HG02798 (cell line): ENCODE results near the gene SLAMF8.

Experiments
- ATAC-seq: cut with Tn5 transposase; IDR thresholded peaks from one replicate; pipeline ENCODE4 v1.9.1; 2021; ENCODE audit warnings: mild to moderate bottlenecking; ENCODE audit not compliant: unreplicated experiment, poor library complexity

Gene SLAMF8

DNA sequence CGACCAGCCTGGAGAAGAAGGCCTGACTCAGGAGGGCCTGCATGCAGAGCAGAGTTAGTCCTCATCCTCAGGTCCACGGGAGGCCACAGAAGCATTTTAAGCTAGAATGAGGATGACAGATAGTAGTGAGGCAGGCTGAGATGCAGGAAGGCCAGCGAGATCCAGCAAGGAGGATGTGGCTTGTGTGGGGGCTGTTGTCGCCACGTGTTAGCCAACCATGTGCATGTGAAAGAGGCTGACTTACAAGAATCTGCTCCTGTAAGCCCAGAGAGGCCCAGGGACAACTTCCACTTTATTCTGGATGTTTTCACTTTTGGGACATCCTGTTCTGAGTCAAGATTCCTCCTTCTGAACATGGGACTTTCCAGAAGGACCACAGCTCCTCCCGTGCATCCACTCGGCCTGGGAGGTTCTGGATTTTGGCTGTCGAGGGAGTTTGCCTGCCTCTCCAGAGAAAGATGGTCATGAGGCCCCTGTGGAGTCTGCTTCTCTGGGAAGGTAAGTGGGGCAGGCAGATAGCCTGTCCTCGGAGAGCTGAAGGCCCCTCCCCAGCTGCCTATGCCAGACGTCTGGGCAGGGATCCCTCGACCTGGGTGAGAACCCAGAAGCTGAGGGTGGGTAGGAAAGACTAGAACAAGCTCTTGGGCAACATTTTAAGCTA, at the start of gene SLAMF8:
SLAMF8 (plus strand) TSS at position 433 of the 661 bp plus-strand sequence; CDS start at position 459, 26 bp downstream.
- peak; percentile 38 for ATAC-seq

DNA sequence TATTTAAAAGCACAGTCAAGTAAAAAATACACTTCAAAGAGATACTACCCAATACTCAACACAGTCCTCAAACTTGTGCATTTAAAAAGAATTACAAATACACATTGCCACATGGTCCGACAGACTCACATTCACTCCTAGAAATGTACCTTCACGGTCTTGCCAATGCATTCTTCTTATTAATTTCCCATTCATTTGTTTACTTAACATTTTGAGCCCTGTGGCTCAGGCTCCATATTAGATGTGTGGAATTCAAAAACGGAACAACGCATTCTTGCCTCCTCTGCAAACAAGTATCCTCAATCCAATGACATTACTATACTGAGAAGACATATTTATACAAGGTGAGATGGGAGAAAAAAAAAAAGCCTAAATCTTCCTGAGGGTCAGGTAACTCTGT, 48.4 kb upstream of the SLAMF8 start:
- ATAC-seq = no peak

DNA sequence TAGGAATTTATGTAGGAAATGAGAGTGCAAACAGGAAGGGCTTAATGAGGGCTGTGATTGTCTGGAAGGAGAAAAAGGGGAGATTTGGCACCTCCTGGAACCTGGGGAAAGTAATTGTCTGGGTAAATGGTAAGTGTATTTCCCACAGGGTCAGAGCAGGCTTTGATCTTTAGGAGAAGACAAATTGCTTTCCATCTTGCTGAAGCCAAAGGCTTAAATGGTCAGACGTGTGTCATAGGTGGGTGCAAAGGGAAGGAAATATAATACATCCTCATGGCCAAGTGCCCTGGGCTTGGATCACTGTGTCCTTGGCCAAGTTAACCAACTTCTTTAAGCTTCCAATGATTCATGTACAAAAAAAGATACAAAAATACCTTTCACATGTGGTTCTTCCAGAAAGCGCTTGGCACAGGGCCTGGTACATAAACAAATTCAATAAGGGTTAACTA, 47.2 kb upstream of the SLAMF8 start:
- no peak for ATAC-seq

DNA sequence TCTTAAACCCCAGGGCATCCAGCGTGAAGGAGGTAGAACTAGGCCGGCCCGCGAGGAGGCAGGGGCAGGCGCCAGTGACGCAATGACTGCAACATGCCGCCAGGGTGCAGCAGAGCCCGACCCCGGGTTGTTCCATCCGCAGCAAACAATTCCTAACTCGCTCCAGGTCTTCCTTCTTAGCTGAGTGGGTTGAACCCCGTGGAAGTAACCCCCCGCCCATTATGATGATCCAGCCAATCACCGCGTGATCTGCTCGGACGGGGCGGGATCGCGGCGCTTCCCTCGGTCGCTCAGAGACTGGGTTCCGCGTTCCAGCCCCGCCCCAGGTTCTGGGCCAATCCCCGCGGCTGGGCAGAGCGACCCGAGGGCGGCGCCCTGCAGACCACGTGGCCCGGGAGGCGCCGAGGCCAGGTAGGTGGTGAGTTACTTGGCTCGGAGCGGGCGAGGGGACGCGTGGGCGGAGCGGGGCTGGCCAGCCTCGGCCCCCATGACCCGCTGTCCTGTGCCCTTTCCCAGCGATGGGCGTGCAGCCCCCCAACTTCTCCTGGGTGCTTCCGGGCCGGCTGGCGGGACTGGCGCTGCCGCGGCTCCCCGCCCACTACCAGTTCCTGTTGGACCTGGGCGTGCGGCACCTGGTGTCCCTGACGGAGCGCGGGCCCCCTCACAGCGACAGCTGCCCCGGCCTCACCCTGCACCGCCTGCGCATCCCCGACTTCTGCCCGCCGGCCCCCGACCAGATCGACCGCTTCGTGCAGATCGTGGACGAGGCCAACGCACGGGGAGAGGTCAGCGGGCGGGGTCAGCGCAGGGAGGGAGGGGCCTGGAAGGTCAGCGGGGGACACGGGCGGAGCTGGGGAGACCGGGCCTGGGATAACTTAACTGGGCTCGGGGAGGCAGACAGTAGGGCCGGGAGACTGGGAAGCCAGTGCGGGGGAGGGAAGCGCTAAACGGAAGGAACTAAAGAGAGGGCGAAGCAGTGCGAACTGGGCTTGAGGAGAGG, 45.8 kb upstream of the SLAMF8 start, which contains the start of gene DUSP23:
DUSP23 (plus strand) TSS at position 380 of the 1,000 bp plus-strand sequence; CDS start at position 519, 139 bp downstream.
- ATAC-seq = peak; percentile 99

DNA sequence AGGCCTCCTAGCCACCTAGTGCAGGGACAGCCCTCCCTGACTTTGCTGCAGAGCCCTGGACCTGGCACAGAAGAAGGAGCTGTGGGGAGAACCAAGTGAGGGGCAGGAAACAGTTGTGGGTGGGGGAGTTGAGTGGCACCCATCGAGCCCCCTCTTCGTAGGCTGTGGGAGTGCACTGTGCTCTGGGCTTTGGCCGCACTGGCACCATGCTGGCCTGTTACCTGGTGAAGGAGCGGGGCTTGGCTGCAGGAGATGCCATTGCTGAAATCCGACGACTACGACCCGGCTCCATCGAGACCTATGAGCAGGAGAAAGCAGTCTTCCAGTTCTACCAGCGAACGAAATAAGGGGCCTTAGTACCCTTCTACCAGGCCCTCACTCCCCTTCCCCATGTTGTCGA, 44.7 kb upstream of the SLAMF8 start:
- no peak for ATAC-seq

DNA sequence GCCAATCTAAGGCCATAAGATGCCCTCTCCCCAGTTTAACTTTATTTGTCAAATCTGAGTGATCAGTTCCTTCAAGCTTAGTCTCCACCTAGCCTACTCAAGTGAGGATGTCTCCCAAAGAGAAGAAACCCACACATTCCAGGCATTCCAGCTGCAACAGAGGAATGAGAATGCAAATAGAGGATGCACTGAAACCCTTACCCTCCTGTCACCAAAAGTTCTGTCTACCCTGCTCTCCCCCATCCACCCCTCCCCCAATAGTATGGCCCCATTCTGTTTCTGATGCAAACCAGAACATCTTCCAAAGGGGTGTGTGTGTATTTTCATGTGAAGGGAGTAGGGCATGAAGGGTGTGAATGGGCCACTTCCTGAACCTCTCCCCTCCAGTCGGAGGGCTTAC, 42.9 kb upstream of the SLAMF8 start:
- ATAC-seq = no peak

DNA sequence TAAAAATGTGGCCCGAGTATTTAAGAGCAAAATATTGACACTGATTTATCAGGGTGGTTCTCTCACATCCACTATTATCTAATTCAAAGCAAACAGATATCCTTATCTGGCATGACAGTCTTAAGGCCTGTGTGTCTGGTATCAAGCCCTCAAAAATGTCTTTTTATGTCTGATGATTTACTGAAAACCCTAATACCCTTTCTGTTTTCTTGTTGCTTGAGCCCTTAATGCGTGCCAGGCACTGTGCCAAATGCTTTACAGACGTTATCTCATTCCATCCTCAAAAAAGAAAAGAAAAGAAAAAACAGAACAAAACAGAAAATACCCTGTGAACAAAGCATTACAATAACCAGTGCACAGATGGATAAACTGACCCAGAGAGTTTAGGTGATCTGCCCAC, 40.2 kb upstream of the SLAMF8 start:
- ATAC-seq = no peak

DNA sequence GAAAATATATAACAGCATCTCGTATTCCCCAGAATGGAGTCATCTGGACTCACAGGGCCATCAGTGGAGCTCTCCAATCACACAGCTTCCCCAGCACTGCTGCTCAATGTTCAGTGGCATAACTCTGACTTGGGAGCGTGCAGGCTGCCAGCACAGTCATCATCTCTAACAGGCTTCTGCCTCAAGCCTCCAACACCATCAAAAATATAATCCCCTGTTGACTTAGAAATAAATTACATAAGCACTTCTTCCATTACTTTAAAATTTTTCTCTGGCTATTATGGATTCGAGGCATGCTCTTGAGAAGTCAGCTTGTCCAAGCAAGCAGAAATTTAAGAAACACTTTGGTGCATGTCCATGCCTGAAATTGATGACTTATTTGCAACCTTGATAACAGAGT, 39.7 kb upstream of the SLAMF8 start:
- no peak for ATAC-seq

DNA sequence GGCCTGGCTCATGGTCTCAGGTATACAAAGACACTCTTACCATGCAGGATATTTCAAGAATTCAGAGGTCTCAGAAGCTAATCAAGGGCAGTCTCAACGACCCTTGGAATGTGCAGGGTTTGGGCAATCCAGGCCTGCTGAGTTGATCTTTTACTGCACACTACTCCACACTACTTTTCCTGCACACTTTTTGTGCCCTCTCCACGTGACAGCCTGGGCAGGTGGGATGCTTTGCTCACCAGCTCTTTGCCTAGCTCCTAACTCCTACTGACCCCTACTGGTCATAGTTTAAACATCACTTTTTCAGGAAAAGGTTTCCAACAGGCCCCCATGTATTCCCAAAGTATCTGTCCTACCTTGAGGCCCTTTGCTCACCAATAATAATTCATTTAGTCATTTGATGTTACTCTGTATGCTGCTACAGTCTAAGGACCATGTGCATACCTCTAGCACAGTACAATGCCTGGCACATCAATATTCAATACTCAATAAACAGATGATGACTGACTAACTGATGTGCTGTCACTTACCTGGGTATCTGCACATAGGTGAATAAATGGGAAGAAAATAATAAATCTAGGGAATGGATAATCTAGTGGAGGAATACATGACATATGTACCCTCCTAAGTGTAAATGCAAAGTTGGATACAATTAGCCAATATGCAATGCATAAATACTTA, 36.3 kb upstream of the SLAMF8 start:
- peak; percentile 42 for ATAC-seq

DNA sequence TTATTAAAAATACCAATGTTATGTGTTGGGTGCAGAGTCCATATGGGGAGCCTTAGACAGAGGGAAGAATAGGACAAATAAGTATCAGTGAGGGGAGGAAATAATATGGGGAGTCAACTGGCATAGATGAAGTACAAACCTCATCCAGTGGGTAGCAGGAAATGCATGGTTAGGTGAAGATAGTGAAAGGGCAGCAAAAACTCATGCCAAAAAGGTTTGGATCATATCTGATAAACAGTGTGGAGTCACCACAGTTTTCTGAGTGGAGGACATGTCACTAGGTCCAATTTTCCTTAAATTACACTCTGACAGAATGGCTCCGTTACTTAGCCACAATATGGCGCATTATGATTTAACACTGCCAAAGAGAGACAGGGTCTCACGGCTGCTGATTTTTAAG, 35.6 kb upstream of the SLAMF8 start:
- no peak for ATAC-seq

DNA sequence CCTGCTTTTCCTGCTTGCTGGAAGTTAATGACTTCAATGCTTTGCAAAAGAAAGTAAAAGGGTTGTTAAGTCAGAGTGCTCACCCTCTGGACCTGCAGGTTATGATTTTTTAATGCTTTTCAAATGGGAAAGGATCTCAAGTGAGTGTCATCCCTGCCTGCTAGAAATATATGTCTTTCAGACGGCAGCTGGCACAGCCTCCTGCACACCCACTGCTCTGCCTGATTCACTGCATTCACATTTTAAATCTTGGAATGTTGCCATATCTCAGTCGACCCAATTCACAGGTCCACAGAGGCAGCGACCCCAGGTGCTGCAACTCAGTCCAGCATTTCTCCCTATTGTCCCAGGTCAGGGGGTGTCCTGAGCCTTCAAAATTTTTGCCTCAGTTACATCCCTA, 35.2 kb upstream of the SLAMF8 start:
- no peak for ATAC-seq

DNA sequence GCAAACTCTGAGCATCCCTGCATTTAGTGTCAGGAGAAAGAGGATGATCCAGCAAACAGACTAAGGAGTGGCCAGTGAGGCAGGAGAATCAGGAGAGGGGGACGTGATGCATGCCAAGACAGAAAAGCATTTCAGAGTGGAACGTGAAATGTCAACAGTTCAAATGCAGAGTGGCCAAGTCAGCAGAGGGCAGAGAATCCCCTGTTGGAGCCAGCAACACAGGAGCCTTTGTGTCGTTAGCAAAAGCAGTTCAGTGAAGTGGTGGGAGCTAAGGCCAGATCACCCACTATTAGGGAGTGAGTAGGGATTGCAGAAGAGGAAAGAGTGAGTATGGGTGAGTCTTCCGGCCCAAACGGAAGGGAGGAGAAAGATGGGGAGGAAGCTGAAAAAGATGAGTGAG, 31.1 kb upstream of the SLAMF8 start:
- ATAC-seq = no peak

DNA sequence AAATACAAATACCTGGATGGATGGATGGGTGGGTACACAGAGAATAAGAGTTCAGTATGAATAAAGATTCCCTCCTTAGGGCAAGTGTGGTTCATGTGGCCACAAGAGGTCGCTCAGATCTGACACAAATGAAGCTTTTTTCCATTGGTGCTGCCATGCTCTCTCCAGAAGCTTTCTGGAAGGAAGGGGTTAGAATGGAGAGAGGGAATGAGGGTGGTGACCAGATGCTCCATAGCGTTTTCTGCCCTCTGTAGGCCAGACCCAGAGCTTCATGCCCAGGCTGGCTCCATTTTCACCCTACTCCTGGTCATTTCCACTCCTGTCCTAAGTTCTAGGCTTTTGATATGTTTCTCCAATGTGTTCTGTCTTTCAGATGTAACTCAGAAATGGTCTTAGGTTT, 27.8 kb upstream of the SLAMF8 start:
- ATAC-seq = no peak

DNA sequence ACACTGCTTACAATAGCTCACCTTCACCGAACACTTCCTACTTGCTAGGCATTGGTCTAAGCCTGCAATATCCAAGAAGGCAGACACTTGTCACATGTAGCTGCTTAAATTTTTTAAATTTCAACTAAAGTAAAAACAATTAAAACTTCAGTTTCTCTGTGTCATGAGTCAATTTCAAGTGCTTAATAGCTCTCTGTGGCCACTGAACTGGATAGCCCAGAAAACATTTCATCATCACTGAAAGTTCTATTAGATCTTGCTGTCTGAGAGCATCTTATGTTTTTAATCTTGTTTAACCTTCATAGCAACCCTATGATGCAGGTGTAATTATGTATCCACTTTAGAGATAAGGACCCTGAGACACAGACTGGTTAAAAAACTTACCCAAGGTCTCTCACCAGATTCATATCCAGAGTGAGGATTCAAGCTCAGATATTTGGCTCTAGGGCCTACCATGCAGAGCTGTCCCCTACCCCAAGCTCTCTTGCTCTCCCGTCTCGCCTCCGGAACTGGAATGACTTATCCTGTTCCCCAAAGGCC, 27.2 kb upstream of the SLAMF8 start:
- no peak for ATAC-seq

DNA sequence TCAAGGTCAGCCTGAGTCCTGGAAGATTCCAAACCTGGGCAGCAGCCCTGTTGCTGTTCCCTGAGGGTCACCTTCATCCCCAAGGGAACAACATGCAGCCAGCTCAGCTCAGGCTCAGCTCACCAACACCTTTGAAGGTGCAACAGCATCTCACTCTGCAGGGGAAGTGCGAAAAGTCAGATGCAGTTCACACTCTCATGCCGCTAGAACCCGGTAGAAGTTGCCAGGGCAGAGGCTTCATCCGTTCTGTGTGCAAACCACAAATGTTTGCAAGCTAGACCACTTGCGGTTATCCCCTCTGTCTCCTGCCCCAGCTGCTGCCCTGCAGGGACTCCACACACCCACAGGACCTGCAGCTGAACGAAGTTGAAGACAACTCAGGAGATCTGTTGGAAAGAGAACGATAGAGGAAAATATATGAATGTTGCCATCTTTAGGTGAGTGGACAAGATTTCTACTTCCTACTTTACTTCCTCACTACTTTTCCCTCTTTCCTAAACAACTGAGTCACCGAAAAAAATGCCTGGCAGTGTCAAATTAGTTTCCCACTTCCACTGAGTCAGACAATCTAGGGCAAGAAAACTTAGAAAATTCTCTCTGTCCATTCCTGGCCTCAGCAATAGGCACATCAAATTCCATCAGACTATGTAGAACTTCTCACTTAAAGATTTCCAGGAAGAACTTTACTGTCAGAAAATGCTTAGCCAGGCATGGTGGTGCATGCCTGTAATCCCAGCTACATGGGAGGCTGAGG, 26.3 kb upstream of the SLAMF8 start:
- peak; percentile 66 for ATAC-seq

DNA sequence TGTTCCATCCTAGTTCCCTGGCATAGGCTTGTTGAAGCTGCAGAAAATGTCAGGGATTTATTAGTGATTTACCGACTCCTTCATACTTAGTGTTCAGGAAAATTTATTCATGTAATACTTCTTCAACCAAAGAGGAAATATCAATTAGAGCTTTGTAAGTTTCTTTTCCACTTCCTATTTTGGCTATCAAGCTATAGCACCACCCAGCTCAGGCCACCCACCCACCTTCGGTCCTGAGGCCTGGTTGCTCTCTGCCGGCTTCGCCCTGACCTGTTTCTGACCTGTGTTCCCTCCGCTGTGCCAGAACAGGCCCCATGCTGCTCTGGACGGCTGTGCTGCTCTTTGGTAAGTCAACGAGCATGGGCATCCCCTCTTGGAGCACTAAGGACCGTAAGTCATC, 24.6 kb upstream of the SLAMF8 start, which contains the start of gene FCRL6:
FCRL6 (plus strand) TSS at position 250 of the 400 bp plus-strand sequence; CDS start at position 315, 65 bp downstream.
- no peak for ATAC-seq

DNA sequence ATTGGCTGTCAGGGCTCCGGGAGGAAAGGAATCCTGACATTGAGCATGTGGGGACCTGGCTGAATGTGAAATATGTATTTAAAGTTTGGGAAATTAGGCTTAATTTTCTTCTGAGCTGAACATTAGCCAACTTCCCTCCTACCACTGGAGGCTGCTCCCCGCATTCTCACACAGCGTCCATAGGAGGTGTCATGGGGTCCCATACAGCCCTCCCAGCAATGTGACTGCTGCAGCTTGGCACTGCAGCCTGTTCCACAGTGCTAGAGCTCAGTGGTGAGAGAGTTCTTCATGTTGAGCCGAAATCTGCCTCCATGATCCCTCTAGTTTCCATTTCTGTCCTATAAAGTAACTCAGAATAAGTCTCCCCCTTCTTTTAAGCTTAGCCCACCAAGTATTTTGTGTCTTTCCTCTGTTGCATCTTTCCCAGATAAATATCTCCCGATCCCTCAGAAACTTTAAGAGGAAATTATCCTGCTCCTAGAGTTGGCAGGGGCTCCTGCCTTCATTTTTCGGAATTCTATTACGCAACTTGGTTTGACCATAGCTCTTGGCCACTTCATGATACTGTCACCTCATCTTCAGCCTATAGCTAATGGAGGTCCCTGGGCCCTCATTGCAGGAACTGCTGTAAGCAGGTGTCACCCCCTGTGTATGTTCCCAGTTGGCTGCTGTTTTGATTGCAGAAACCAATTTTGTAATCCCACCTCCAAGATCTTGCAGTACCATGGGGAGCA, 22.6 kb upstream of the SLAMF8 start:
- no peak for ATAC-seq

DNA sequence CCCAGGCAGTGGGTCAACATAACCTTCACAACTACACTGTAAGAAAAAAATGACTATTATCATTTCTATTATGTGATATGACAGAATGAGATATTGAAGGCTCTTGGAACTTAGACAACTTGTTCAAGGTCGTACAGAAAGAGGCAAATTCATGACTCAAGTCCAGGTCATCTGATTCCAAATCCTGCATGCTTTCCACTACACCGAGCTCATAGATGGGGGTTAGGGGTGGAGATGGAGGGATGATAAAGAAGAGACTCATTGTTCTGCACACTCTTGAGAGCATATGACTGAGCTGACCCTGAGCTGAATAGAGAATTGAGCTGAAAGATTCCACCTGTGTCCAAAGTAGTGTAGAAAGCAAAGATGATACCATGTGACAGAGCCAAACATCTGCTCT, 21.7 kb upstream of the SLAMF8 start:
- ATAC-seq = no peak

DNA sequence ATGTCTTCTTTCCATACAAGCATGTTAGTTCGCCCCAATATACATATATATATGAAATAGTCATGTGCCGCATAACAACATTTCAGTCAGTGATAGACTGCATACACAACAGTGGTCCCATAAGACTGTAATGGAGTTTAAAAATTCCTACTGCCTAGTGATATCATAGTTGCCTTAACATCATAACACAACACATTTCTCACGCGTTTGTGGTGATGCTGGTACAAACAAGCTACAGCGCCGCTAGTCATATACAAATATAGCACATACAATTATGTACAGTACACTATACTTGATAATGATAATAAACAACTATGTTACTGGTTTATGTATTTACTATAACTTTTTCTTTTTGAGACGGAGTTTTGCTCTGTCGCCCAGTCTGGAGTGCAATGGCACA, 10.7 kb upstream of the SLAMF8 start:
- no peak for ATAC-seq
